SK-MEL-5 (cell line): ENCODE measurements around the gene TTC9B. TPM values are rescaled to one million over a fixed set of nuclear protein-coding genes. Genes with fewer than 3 reads are reported as not detected.

Experiments used
- DNase-seq: peaks from one replicate; pipeline ENCODE4 v3.0.0-alpha.2; 2016; ENCODE audit warnings: low read depth, low spot score
- in situ Hi-C: cut with HindIII; loops from 2 replicates; pipeline ENCODE4 v1.10.0; 2016; ENCODE audit warnings: low sequenced_read_pairs, high pct_unique_total_duplicates, low pct_unique_long_range_greater_than_20kb
- total RNA-seq: library from RNA; depleted of rRNA; stranded (reverse); fragments of >200 nt; shearing (Covaris generic); gene quantifications from 2 replicates; pipeline ENCODE4 v1.2.3, GENCODE V29; 2014

The TTC9B gene
- total RNA-seq, 1 experiment from 2014 or later: not detected

DNA sequence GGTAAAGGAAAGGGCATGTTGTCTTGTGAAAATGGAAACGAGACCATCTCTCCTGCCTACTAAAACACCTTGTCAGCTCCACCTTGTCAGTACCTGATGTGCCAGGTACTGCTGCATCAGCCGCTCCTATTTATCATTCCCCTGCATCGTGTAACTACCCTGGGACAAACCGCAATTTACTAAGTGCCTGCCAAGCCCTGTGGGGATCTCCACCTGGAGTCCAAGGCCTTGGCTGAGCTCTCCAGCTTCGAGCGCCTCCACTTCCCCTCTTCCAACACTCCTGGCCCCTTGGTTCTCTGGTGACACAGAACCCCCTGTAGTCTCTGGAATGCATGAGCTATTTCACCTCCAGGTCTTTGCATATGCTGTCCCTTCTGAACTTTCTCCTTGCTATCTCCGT lies 34.2 kb upstream of the TTC9B start:
- DNase-seq: no peak
- in situ Hi-C loops: no loop called here

DNA sequence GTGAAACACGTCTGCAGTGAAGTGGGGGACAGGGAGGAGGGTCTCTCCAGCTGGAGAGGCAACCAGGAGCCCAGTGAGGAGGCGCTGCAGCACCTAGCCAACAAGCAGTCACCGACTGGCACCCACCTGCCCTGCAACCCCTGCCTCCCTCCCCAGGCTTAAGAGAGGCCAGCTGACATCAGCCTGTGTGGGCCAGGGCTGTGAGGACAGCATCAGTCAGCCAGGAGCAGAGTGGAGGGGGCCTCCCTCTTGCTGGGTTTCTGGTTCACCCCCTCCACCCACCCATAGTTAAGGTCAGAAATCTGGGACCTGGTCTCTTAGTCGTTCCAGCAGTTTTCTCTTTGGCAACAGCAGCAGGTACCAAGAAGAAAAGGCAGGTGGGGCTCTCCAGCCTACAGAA lies 33.8 kb upstream of the TTC9B start:
- in situ Hi-C loops: no loop called here
- DNase-seq: no peak

DNA sequence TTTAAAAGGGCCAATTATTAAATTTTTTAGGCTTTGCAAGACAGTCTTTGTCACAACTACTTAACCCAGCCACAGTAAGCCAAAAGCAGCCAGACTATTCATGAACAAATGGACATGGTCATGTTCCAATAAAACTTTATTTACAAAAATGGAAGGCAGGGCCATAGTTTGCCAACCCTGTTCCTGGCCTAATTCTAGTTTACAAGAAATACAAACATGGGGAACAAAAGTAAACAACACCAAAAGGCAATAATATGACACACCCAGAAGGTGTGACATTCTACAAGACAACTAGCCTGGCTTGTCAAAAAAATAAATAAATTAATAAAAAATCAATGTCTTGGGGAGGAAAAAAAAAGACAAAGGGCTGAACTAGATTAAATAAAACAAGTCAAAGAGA lies 33.1 kb upstream of the TTC9B start:
- in situ Hi-C loops: no loop called here
- DNase-seq: no peak

- in situ Hi-C loops: no loop called here
- no peak for DNase-seq
Measured at GRCh38 chr19:40249781-40250180, 31.6 kb upstream of the TTC9B start.

DNA sequence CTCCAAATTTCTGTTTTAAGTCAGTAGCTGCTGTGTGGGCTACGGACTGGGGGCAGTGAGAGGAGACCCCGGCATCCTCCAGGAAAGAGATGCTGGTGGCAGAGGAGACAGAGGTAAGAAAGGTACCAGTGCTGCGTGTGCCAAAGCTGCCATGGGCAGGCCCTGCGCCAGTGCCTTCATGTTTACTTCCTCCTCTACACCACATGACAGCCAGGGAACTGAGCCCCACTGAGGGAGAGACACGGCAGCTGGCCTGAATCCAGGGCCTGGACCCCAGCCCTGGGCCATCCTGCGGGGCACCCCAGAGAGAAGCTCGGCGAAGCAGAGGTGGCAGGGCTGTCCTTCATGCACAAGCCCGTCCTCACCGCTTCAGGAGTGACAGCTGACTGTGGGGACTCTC lies 31.0 kb upstream of the TTC9B start:
- in situ Hi-C loops: no loop called here
- no peak for DNase-seq

DNA sequence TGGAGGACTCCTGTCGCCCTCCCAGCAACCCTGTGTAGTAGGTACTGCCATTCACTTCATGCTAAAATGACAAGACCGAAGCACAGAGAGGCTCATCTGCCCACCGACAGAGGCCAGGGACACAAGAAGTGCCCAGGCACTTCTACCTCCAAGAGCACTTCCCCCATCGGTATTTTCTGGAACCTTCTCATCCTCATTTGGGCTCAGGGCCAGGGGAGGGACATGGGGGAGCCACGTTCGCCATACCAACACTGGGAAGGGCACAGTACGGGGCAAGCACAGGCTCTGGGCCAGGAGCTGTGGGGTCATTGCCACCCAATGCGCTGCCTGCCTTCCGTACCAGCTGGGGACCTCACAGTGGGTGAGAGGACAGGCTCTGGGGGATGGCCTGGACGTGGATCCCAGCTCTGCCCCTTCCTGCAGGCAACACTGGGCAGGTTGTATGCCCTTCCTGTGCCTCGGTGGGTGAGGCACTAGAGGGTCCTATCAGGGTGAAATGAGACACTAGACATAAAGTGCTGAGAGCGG lies 29.6 kb upstream of the TTC9B start:
- in situ Hi-C loops: no loop called here

DNA sequence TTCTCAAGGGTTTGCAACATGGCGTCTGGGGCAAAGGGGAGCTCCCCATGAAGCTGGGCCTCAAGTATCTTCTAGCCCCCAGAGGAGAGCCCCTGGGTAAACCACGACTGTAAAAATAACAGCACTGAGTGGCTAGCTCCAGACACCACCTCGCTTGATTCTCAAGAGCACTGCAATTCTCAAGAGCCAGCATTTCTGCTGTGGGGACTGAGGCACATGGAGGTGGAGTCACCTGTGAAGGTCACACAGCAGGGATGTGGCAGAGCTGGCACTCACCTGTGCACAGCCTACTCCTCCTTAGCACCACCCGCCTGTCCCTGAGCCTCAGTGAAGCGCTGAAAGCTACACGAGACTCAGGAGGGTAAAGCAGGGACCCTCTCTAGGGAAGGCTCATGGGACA lies 29.0 kb upstream of the TTC9B start:
- no peak for DNase-seq
- in situ Hi-C loops: no loop called here

More for the DNA sequence above, 29.6 kb upstream of the TTC9B start:
- DNase-seq: no peak

GRCh38 chr19:40246292-40247073 lies 28.3 kb upstream of the TTC9B start:
- DNase-seq: no peak
- in situ Hi-C loops: no loop called here

DNA sequence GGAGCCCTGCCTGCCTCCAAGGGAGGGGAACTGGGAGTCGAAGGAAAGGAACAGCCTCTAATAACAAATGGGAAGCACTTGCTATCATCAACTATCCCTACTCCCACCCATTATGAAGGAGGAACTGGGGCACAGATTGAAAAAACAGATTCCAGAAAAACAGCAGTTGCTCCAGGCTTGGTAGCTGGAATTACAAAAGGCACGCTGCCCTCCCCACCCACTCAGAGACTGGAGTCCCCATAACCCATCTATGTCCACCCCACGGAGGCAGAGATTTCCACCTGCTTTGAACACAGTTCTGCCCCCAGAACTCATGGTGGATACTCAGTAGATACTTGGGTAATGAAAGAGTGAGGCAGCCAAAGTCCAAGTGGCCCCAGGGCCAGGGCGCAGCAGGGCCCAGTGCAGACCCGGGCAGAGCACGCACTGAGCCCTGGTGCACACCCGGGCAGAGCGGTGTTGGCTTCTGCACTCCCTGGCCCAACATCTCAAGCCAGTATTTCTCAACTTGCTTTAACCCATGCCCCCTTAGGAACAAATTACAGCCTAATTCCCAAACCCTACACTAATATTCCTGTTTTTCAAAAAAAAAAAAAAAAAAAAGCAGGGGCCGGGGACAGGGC lies 27.4 kb upstream of the TTC9B start:
- in situ Hi-C loops: no loop called here
- DNase-seq: no peak

DNA sequence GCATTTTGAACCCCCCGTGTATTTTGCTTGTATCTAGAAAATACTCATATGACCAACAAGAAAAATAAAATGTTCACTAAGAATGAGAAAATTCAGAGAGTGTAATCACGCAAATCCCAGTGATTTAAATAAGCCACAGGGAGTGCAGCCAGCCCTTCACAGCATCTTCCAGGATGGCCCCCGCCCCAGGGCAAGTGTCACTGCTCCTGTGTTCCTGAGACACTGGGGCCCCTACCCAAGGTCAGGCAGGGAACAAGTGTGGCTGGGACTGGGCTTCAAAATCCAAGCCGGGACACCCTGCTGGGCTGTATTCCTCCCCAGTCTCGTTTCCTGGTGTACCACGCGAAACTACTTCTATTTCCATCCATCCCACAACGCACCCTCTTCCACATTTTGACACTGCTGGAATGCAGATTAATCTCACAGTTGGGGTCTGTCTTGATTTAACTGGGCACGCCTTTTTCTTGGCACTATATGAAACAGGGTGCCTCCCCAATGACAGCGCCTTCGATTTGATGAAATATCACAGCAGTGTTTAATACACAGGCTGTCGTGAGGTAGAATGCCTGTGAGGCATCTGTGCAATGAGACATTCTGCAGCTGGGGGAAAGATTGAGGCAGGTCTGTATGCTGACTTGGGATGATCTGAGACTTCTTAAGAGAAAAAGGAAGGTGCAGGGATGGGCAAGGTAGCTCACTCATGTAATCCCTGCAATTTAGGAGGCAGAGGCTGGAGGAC lies 26.6 kb upstream of the TTC9B start:
- in situ Hi-C loops: no loop called here
- no peak for DNase-seq

DNA sequence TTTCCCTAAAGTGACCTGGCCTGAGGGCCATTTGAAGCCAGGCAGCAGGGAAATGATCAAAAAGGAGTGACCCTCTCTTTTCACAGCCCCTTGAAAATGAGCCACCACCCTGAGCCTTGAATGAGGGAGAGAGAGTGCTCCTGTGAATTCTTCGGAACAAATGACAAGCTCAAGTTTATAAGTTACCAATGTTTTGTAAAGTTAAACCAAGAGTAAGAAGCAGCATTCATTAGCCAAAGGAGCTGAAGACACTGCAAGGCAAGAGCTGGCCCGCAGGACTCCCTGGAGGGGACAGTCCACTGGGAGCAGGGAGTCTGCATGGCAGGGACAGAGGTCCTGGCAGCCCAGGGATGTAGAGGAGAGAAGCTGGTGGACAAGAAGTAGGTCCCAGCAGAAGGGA lies 25.0 kb upstream of the TTC9B start:
- in situ Hi-C loops: no loop called here
- DNase-seq: no peak

GRCh38 chr19:40242480-40242879 lies 24.3 kb upstream of the TTC9B start:
- no peak for DNase-seq
- in situ Hi-C loops: no loop called here

DNA sequence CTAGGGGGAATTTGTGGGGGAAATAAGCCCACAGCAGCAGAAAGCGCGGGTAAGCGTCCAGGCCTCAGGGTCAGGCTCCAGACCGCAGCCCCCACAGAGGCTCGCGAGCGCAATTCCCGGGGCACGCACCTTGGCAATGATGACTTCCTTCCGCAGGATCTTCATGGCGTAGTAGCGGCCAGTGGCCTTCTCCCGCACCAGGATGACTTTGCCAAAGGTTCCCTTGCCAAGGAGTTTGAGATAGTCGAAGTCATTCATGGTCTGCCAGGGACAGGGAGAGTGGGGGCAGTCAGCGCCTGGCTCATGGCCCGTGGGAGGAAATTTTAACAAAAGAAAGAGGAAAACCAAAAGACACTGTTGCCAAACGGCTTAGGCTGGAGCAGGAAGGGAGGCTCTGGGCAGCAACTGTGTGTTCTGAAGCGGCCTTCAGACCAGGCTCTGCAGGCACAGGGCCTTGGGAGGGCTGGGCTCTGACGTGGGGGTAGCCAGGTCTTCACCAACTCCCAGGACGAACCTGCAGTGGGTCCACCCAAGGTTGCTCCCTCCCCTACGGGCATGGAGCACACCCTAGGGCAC lies 23.7 kb upstream of the TTC9B start:
- DNase-seq: no peak
- in situ Hi-C loops: no loop called here

DNA sequence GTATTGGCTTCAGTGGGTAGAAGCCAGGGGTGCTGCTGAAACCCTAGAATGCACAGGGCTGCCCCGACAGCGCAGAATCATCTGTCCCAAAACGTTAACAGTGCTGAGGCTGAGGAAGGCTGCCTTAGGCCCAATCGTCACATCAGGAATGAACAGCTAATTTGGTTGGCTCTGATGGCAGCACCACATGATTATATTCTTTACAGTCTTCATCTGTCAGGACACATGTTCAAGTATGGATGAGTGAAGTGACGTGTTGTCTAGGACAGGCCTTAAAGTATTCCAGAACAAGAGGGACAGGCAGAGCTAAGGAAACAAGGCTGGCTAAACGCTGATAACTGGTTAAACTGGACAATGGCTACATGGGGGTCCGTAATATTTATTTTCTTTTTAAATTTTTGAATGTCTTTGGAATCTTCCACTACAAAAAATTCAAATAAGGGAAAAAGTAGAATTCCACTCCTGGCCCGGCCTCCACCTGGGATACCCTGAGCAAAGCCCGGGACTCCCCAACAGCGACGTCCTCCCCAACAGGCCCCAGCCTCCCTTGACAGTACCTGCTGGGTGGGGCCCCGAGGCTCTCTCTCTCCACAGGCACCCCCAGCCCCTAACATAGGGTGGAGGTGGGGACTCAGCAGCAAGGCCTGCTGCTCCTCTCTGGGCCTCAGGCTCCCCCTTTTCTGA lies 23.1 kb upstream of the TTC9B start:
- DNase-seq: no peak
- in situ Hi-C loops: no loop called here

GRCh38 chr19:40240332-40240731 lies 22.1 kb upstream of the TTC9B start:
- no peak for DNase-seq
- in situ Hi-C loops: no loop called here

- DNase-seq: no peak
- in situ Hi-C loops: no loop called here
Measured at GRCh38 chr19:40239415-40240226, 21.4 kb upstream of the TTC9B start.

DNA sequence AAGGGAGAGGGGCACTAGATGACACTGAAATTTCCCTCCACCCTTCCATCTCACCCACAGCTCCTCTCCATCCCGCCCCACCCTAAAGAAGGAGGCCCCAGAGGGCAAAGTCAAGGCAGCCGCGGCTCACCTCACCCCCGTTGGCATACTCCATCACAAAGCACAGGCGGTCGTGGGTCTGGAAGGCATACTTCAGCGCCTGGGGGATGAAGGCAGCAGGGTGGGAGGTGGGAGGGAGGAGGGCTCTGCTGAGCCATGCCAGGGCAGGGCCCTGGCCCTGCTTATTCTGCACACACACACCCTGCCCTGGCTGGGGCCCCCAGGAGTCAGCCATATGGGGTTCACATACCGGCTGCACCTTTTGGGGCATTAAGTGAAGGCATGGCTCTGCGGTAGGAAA lies 20.6 kb upstream of the TTC9B start:
- no peak for DNase-seq
- in situ Hi-C loops: no loop called here
